Frontal cortex (tissue), 4 donors: Measurements from ENCODE around the gene IGFBP3. TPM values are rescaled to one million over a fixed set of nuclear protein-coding genes. Genes with fewer than 3 reads are reported as not detected.
A peak's percentile ranks its signal among the peaks of the same experiment; 100 is the strongest.

Experiments used
- DNase-seq, 2 donors: peaks; one replicate each; pipeline ENCODE4 v3.0.0; 2012; ENCODE audit warnings: low spot score in 2 of 2
- FAIRE-seq: peaks from 2 replicates; lab custom pipeline; 2012; peaks lifted over from hg19 to GRCh38; lab: Jason Lieb, UNC
- total RNA-seq: library from RNA; depleted of rRNA; stranded (reverse); fragments of >200 nt; gene quantifications from one replicate; pipeline ENCODE4 v1.2.3, GENCODE V29; 2014
- donor health status: control.
- donor health status: control.
- donor health status: control.

Gene IGFBP3
- total RNA-seq, 1 donor from 2014 or later = 6.1 TPM

GRCh38 chr7:45894665-45895062 lies 26.4 kb downstream of the IGFBP3 start:
- FAIRE-seq = no peak

GRCh38 chr7:45893996-45894664 lies 26.9 kb downstream of the IGFBP3 start:
- FAIRE-seq (no peak), DNase-seq (no peak)

More at GRCh38 chr7:45894665-45895062, 26.4 kb downstream of the IGFBP3 start:
- DNase-seq = no peak

GRCh38 chr7:45893374-45893995 lies 27.6 kb downstream of the IGFBP3 start:
- FAIRE-seq (no peak), DNase-seq (no peak)

- DNase-seq = no peak
- FAIRE-seq = no peak
Observed at GRCh38 chr7:45892407-45893035, 28.6 kb downstream of the IGFBP3 start.

- DNase-seq (no peak), FAIRE-seq (no peak)
Observed at GRCh38 chr7:45891462-45892402, 29.3 kb downstream of the IGFBP3 start.

- FAIRE-seq (no peak), DNase-seq (peak in 1 of 2 donors; percentile 41)
Observed at GRCh38 chr7:45890902-45891461, 30.1 kb downstream of the IGFBP3 start.

- FAIRE-seq (no peak), DNase-seq (no peak)
Observed at GRCh38 chr7:45890125-45890901, 30.8 kb downstream of the IGFBP3 start.

- no peak for DNase-seq
- FAIRE-seq = no peak
Observed at GRCh38 chr7:45889367-45890067, 31.6 kb downstream of the IGFBP3 start.

- FAIRE-seq = no peak
- DNase-seq = no peak
Observed at GRCh38 chr7:45888993-45889366, 32.1 kb downstream of the IGFBP3 start.

- FAIRE-seq (no peak), DNase-seq (peak in 1 of 2 donors; percentile 52)
Observed at GRCh38 chr7:45888185-45888992, 32.7 kb downstream of the IGFBP3 start, which contains the start of gene IGFBP1. TSS of gene IGFBP1 (plus strand) at chr7:45888488. CDS start at chr7:45888653, 165 bp downstream.

- DNase-seq (no peak), FAIRE-seq (no peak)
Observed at GRCh38 chr7:45886931-45887667, 34.0 kb downstream of the IGFBP3 start.

- FAIRE-seq = no peak
Observed at GRCh38 chr7:45885264-45885882, 35.7 kb downstream of the IGFBP3 start.

GRCh38 chr7:45884136-45884535 lies 36.9 kb downstream of the IGFBP3 start:
- DNase-seq (no peak), FAIRE-seq (no peak)

More at GRCh38 chr7:45885264-45885882, 35.7 kb downstream of the IGFBP3 start:
- no peak for DNase-seq

- DNase-seq (no peak), FAIRE-seq (no peak)
Observed at GRCh38 chr7:45882465-45882810, 38.6 kb downstream of the IGFBP3 start.

GRCh38 chr7:45881759-45882464 lies 39.2 kb downstream of the IGFBP3 start:
- DNase-seq (no peak), FAIRE-seq (no peak)

GRCh38 chr7:45881280-45881758 lies 39.8 kb downstream of the IGFBP3 start:
- no peak for FAIRE-seq
- no peak for DNase-seq
